H9 (cell line): ENCODE results near the gene LPGAT1. TPM values are rescaled to one million over a fixed set of nuclear protein-coding genes. Genes with fewer than 3 reads are reported as not detected.

Experiments
- DNase-seq: peaks from one replicate; pipeline ENCODE4 v3.0.0-alpha.2; 2017
- H2AFZ ChIP-seq: one replicate; pipeline ENCODE4 v1.6.1; 2013; ENCODE audit warnings: mild to moderate bottlenecking, low read length, control low read depth, moderate library complexity
- H2AK5ac ChIP-seq: 2 replicates; pipeline ENCODE4 v1.6.1; 2013; ENCODE audit warnings: low read length, control low read depth, mixed read lengths; ENCODE audit not compliant: insufficient read length
- H2BK120ac ChIP-seq: one replicate; pipeline ENCODE4 v1.6.1; 2013; ENCODE audit warnings: low read depth, mild to moderate bottlenecking, low read length, control low read depth, inconsistent platforms; ENCODE audit not compliant: poor library complexity, severe bottlenecking
- H2BK12ac ChIP-seq: 2 replicates; pipeline ENCODE4 v1.6.1; 2013; ENCODE audit warnings: low read length, control low read depth, mixed read lengths, low read depth; ENCODE audit not compliant: insufficient read length
- H2BK15ac ChIP-seq: 2 replicates; pipeline ENCODE4 v1.6.1; 2013; ENCODE audit warnings: low read depth, low read length, control low read depth
- H2BK20ac ChIP-seq: one replicate; pipeline ENCODE4 v1.6.1; 2013; ENCODE audit warnings: low read depth, mild to moderate bottlenecking, low read length, control low read depth, inconsistent platforms; ENCODE audit not compliant: poor library complexity, severe bottlenecking
- H2BK5ac ChIP-seq: 2 replicates; pipeline ENCODE4 v1.6.1; 2013; ENCODE audit warnings: low read length, control low read depth, mixed read lengths; ENCODE audit not compliant: insufficient read length
- H3K14ac ChIP-seq: 2 replicates; pipeline ENCODE4 v1.6.1; 2013; ENCODE audit warnings: low read length, control low read depth; ENCODE audit not compliant: insufficient read depth
- H3K18ac ChIP-seq: 2 replicates; pipeline ENCODE4 v1.6.1; 2013; ENCODE audit warnings: low read depth, mild to moderate bottlenecking, mixed read lengths, low read length, control low read depth; ENCODE audit not compliant: insufficient read length
- H3K23ac ChIP-seq: 2 replicates; pipeline ENCODE4 v1.6.1; 2013; ENCODE audit warnings: low read length, control low read depth, mixed read lengths, low read depth; ENCODE audit not compliant: insufficient read length
- H3K23me2 ChIP-seq: 2 replicates; pipeline ENCODE4 v1.6.1; 2013; ENCODE audit warnings: low read depth, mild to moderate bottlenecking, mixed read lengths, low read length, control low read depth; ENCODE audit not compliant: insufficient read length, poor library complexity, severe bottlenecking
- H3K27ac ChIP-seq: 2 replicates; pipeline ENCODE4 v1.5.1; 2013; ENCODE audit warnings: low read length, control low read depth, mixed read lengths, low read depth; ENCODE audit not compliant: insufficient read length
- H3K27me3 ChIP-seq: 2 replicates; pipeline ENCODE4 v1.6.1; 2013; ENCODE audit warnings: low read length, control low read depth, inconsistent platforms; ENCODE audit not compliant: insufficient read depth
- H3K4ac ChIP-seq: 2 replicates; pipeline ENCODE4 v1.6.1; 2013; ENCODE audit warnings: low read depth, mild to moderate bottlenecking, control low read depth, inconsistent platforms, low read length, moderate library complexity
- H3K4me1 ChIP-seq: 2 replicates; pipeline ENCODE4 v1.6.1; 2013; ENCODE audit warnings: low read length, control low read depth, inconsistent platforms; ENCODE audit not compliant: insufficient read depth
- H3K4me2 ChIP-seq: 2 replicates; pipeline ENCODE4 v1.6.1; 2013; ENCODE audit warnings: low read length, control low read depth, mixed read lengths; ENCODE audit not compliant: insufficient read length, insufficient read depth
- H3K56ac ChIP-seq: 2 replicates; pipeline ENCODE4 v1.6.1; 2013; ENCODE audit warnings: low read depth, mild to moderate bottlenecking, mixed read lengths, low read length, control low read depth; ENCODE audit not compliant: insufficient read length
- H3K79me1 ChIP-seq: 2 replicates; pipeline ENCODE4 v1.6.1; 2013; ENCODE audit warnings: low read depth, mild to moderate bottlenecking, moderate library complexity, low read length, control low read depth, inconsistent platforms; ENCODE audit not compliant: insufficient read depth, poor library complexity, severe bottlenecking
- H3K79me2 ChIP-seq: 2 replicates; pipeline ENCODE4 v1.6.1; 2013; ENCODE audit warnings: low read length, control low read depth, inconsistent platforms; ENCODE audit not compliant: insufficient read depth
- H3K9ac ChIP-seq: 2 replicates; pipeline ENCODE4 v1.6.1; 2013; ENCODE audit warnings: low read length, control low read depth, mixed read lengths; ENCODE audit not compliant: insufficient read length; ENCODE audit errors: extremely low read depth
- H3K9me3 ChIP-seq: one replicate; pipeline ENCODE4 v1.6.1; 2013; ENCODE audit warnings: low read depth, low read length, inconsistent platforms; ENCODE audit not compliant: control insufficient read depth
- H3T11ph ChIP-seq: one replicate; pipeline ENCODE4 v1.6.1; 2013; ENCODE audit warnings: mild to moderate bottlenecking, low read length, control low read depth, inconsistent platforms
- H4K20me1 ChIP-seq: one replicate; pipeline ENCODE4 v1.6.1; 2013; ENCODE audit not compliant: control insufficient read depth, insufficient read length, insufficient read depth
- H4K5ac ChIP-seq: 2 replicates; pipeline ENCODE4 v1.6.1; 2013; ENCODE audit warnings: low read depth, mild to moderate bottlenecking, mixed read lengths, low read length, control low read depth; ENCODE audit not compliant: insufficient read length
- H4K8ac ChIP-seq: replicated peaks from 2 replicates; pipeline ENCODE4 v1.6.1; 2013; ENCODE audit warnings: low read length, control low read depth, mixed read lengths, low read depth; ENCODE audit not compliant: insufficient read length
- H4K91ac ChIP-seq: 2 replicates; pipeline ENCODE4 v1.6.1; 2013; ENCODE audit warnings: low read depth, mild to moderate bottlenecking, moderate library complexity, mixed read lengths, low read length, control low read depth; ENCODE audit not compliant: insufficient read length
- H3K27ac Mint-ChIP-seq, 3 experiments: 2 replicates in 2 of 3; 3 replicates in 1 of 3; pipeline ENCODE4 v1.8.0; 2020 to 2021; ENCODE audit warnings: mixed read lengths in 3 of 3, mild to moderate bottlenecking in 1 of 3, moderate library complexity in 1 of 3
- H3K27me3 Mint-ChIP-seq: 2 replicates; pipeline ENCODE4 v1.8.0; 2021; ENCODE audit warnings: low read depth, mild to moderate bottlenecking, moderate library complexity, mixed read lengths
- H3K36me3 Mint-ChIP-seq, 3 experiments: 2 replicates in 2 of 3; 3 replicates in 1 of 3; pipeline ENCODE4 v1.8.0; 2020 to 2021; ENCODE audit warnings: low read depth in 3 of 3, mixed read lengths in 3 of 3; ENCODE audit not compliant: insufficient read depth in 1 of 3
- H3K4me1 Mint-ChIP-seq, 2 experiments: 2 replicates each; pipeline ENCODE4 v1.8.0; 2020; ENCODE audit warnings: mixed read lengths in 2 of 2
- H3K4me3 Mint-ChIP-seq, 2 experiments: 2 replicates in 1 of 2; 3 replicates in 1 of 2; pipeline ENCODE4 v1.8.0; 2020 to 2021; ENCODE audit warnings: mild to moderate bottlenecking in 2 of 2, mixed read lengths in 2 of 2, moderate library complexity in 1 of 2
- H3K9me3 Mint-ChIP-seq, 2 experiments: 2 replicates in 1 of 2; 3 replicates in 1 of 2; pipeline ENCODE4 v1.8.0; 2020; ENCODE audit warnings: mild to moderate bottlenecking in 2 of 2, mixed read lengths in 2 of 2, moderate library complexity in 1 of 2
- WGBS: extraction: QIAGEN DNeasy Blood & Tissue Kit; methylation state at CpG from one replicate; pipeline ENCODE4 v1.1.7; 2013; ENCODE audit warnings: missing lambda C conversion rate, low lambda C conversion rate, mixed read lengths; ENCODE audit not compliant: insufficient read length; ENCODE audit errors: extremely low coverage; 5-methylcytosine and 5-hydroxymethylcytosine counted together
- total RNA-seq: library from RNA; stranded (reverse); gene quantifications from 2 replicates; pipeline ENCODE4 v1.2.1, GENCODE V29; 2021
- TF ChIP-seq, protein P1 (sequence below): fragments of 200-600 bp; sonication (generic); conservative IDR thresholded peaks from 3 replicates; pipeline ENCODE4 v1.8.0; 2021; ENCODE audit warnings: antibody characterized with exemption, mild to moderate bottlenecking

The LPGAT1 gene
- total RNA-seq, 1 experiment from 2014 or later, result 12.2 TPM

DNA sequence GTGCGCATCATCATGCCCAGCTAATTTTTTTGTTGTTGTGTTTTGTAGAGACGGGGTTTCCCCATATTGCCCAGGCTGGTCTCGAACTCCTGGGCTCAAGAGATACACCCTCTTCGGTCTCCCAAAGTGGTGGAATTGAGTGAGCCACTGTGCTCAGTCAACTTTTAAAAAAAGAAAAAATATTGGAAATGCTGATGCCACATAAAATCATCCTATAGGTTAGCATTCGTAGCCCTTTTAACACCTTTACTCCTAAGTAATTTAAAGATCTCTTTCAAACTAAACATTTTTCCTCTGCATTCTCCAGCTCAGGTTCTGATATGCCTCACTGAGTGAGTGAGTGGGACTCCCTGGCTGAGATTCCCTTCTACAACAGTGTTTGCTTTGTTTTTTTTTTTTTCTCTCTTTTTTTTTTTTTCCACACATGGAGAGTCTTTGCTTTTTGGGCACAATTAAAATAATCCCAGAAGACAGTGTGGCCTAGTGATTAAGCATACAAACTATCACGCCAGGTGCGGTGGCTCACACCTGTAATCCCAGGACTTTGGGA is 74.0 kb downstream of the LPGAT1 start:
- H3K27ac Mint-ChIP-seq, result no peak overlapping the region
- H4K91ac ChIP-seq, result no peak overlapping the region
- H3K23ac ChIP-seq, result no peak overlapping the region
- H2AK5ac ChIP-seq, result no peak overlapping the region
- no peak overlapping the region for H2AFZ ChIP-seq
- H4K5ac ChIP-seq, result no peak overlapping the region
- DNase-seq, result no peak
- no peaks in the 10 kb centered on the region for H3K9me3 ChIP-seq
- H2BK20ac ChIP-seq, result no peak overlapping the region
- H3K79me2 ChIP-seq, result no peaks in the 10 kb centered on the region
- no peak overlapping the region for H3K4me2 ChIP-seq
- no peak overlapping the region for H2BK120ac ChIP-seq
- no peaks in the 10 kb centered on the region for H3K27me3 ChIP-seq
- H3K4me3 Mint-ChIP-seq, result no peak overlapping the region
- H3T11ph ChIP-seq, result no peak overlapping the region
- H3K14ac ChIP-seq, result no peak overlapping the region
- H3K9me3 Mint-ChIP-seq, result peaks cover 6 to 13% of the 10 kb centered on the region in 2 experiments; a peak in 4 of 5 replicates
- H3K23me2 ChIP-seq, result no peaks in the 10 kb centered on the region
- no peak overlapping the region for H3K4ac ChIP-seq
- no peak overlapping the region for H3K18ac ChIP-seq
- H2BK5ac ChIP-seq, result no peak overlapping the region
- TF ChIP-seq, protein P1, sequence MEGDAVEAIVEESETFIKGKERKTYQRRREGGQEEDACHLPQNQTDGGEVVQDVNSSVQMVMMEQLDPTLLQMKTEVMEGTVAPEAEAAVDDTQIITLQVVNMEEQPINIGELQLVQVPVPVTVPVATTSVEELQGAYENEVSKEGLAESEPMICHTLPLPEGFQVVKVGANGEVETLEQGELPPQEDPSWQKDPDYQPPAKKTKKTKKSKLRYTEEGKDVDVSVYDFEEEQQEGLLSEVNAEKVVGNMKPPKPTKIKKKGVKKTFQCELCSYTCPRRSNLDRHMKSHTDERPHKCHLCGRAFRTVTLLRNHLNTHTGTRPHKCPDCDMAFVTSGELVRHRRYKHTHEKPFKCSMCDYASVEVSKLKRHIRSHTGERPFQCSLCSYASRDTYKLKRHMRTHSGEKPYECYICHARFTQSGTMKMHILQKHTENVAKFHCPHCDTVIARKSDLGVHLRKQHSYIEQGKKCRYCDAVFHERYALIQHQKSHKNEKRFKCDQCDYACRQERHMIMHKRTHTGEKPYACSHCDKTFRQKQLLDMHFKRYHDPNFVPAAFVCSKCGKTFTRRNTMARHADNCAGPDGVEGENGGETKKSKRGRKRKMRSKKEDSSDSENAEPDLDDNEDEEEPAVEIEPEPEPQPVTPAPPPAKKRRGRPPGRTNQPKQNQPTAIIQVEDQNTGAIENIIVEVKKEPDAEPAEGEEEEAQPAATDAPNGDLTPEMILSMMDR, result no peak
- H3K27ac ChIP-seq, result no peak overlapping the region
- WGBS, result no CpG with 5 or more reads among the region's 7 CpGs
- H4K20me1 ChIP-seq, result no peaks in the 10 kb centered on the region
- no peaks in the 10 kb centered on the region for H3K27me3 Mint-ChIP-seq
- no peak overlapping the region for H4K8ac ChIP-seq
- no peaks in the 10 kb centered on the region for H3K79me1 ChIP-seq
- peaks cover 26 to 37% of the 10 kb centered on the region in 2 experiments for H3K4me1 Mint-ChIP-seq
- no peak overlapping the region for H3K56ac ChIP-seq
- H3K36me3 Mint-ChIP-seq, result peaks cover 5 to 21% (median 11%) of the 10 kb centered on the region in 3 experiments; a peak in 6 of 7 replicates
- H3K4me1 ChIP-seq, result no peaks in the 10 kb centered on the region
- no peak overlapping the region for H3K9ac ChIP-seq
- no peak overlapping the region for H2BK15ac ChIP-seq
- H2BK12ac ChIP-seq, result no peak overlapping the region
